Fibroblast of skin of right biceps (primary cell): ENCODE data around the gene TSGA10IP.
"Not testable (repeated sequence)": the region's sequence is repeated elsewhere in the genome, so short reads cannot be mapped to it uniquely, and the experiment has no call there.

Experiments used
- DNase-seq: peaks from one replicate; pipeline ENCODE4 v3.0.0-alpha.2; 2013

The TSGA10IP gene

GRCh38 chr11:65947603-65948125 is 2.4 kb downstream of the TSGA10IP start:
- DNase-seq = no peak

- DNase-seq = not testable (repeated sequence)
Observed at GRCh38 chr11:65950711-65951110, 5.4 kb downstream of the TSGA10IP start.

- not testable (repeated sequence) for DNase-seq
Observed at GRCh38 chr11:65951641-65952040, 6.4 kb downstream of the TSGA10IP start.

- DNase-seq = no peak
Observed at GRCh38 chr11:65952052-65952521, 6.8 kb downstream of the TSGA10IP start.

GRCh38 chr11:65953471-65953870 is 8.2 kb downstream of the TSGA10IP start:
- DNase-seq = no peak

GRCh38 chr11:65954771-65955170 is 9.5 kb downstream of the TSGA10IP start:
- DNase-seq = no peak

- DNase-seq = no peak
Observed at GRCh38 chr11:65958291-65958690, 13.0 kb downstream of the TSGA10IP start.

- DNase-seq = no peak
Observed at GRCh38 chr11:65958774-65959420, 13.6 kb downstream of the TSGA10IP start.

- no peak for DNase-seq
Observed at GRCh38 chr11:65960824-65961266, 15.6 kb downstream of the TSGA10IP start.

GRCh38 chr11:65961267-65962140 is 16.2 kb downstream of the TSGA10IP start, which contains the start of gene SART1:
SART1 (plus strand) TSS chr11:65961734; CDS start chr11:65961781, 47 bp downstream.
- peak; percentile 99 for DNase-seq

- no peak for DNase-seq
Observed at GRCh38 chr11:65962141-65962564, 16.9 kb downstream of the TSGA10IP start.

GRCh38 chr11:65964906-65965305 is 19.6 kb downstream of the TSGA10IP start:
- DNase-seq = no peak

- DNase-seq = no peak
Observed at GRCh38 chr11:65965986-65966762, 20.9 kb downstream of the TSGA10IP start.

GRCh38 chr11:65967329-65967934 is 22.2 kb downstream of the TSGA10IP start:
- no peak for DNase-seq

GRCh38 chr11:65968600-65969482 is 23.6 kb downstream of the TSGA10IP start:
- no peak for DNase-seq

GRCh38 chr11:65972116-65972515 is 26.8 kb downstream of the TSGA10IP start:
- DNase-seq = no peak

GRCh38 chr11:65973439-65974110 is 28.3 kb downstream of the TSGA10IP start:
- peak; percentile 55 for DNase-seq

GRCh38 chr11:65975771-65976170 is 30.5 kb downstream of the TSGA10IP start:
- no peak for DNase-seq

GRCh38 chr11:65976216-65977176 is 31.2 kb downstream of the TSGA10IP start:
- DNase-seq = no peak
